GM23338 (cell line): ENCODE results near the gene LHX4.
A peak's percentile ranks its signal among the peaks of the same experiment; 100 is the strongest.

Source experiments
- CREB1 ChIP-seq: fragments of 250-450 bp; sonication (Bioruptor Pico); IDR thresholded peaks from 2 replicates; pipeline ENCODE4 v1.5.0; 2020; ENCODE audit warnings: low read depth, mild to moderate bottlenecking, moderate library complexity
- CTCF ChIP-seq, 2 experiments: fragments of 200-600 bp in 1 of 2; sonication (generic) in 1 of 2; conservative IDR thresholded peaks; 2 replicates each; pipeline versions ENCODE4 v1.5.1 to v1.6.1; 2016 to 2017; ENCODE audit warnings: antibody characterized with exemption in 2 of 2, low read depth in 2 of 2, mild to moderate bottlenecking in 2 of 2, moderate library complexity in 1 of 2
- EZH2 ChIP-seq: fragments of 200-600 bp; sonication (generic); IDR thresholded peaks from one replicate; pipeline ENCODE4 v1.8.0; 2017; ENCODE audit warnings: antibody characterized with exemption, mild to moderate bottlenecking, low read depth; ENCODE audit not compliant: unreplicated experiment
- EZH2phosphoT487 ChIP-seq: fragments of 200-600 bp; sonication (generic); IDR thresholded peaks from one replicate; pipeline ENCODE4 v1.8.1; 2018; ENCODE audit warnings: antibody characterized with exemption; ENCODE audit not compliant: unreplicated experiment
- JUNB ChIP-seq: IDR thresholded peaks from one replicate; pipeline ENCODE4 v1.6.1; 2016; ENCODE audit warnings: antibody characterized with exemption; ENCODE audit not compliant: unreplicated experiment
- POLR2AphosphoS5 ChIP-seq: IDR thresholded peaks from 2 replicates; pipeline ENCODE4 v1.6.1; 2016; ENCODE audit warnings: antibody characterized with exemption, low read depth
- REST ChIP-seq: IDR thresholded peaks from one replicate; pipeline ENCODE4 v1.6.1; 2018; ENCODE audit warnings: antibody characterized with exemption; ENCODE audit not compliant: unreplicated experiment

- TF ChIP-seq CTCF (conservative IDR thresholded peaks at IDR 0.05; ENCODE audit: low read depth in 2 of 2) (no peak), EZH2 (peak; percentile 71), JUNB (no peak), POLR2AphosphoS5 (no peak), REST (no peak), CREB1 (CRISPR knock-in tag) (no peak), EZH2phosphoT487 (no peak)
These were observed 1.2 kb upstream of the LHX4 start for GRCh38 chr1:180228648-180229482.
